GM12872 (cell line): Measurements from ENCODE around the gene NAGA.

Experiments
- TF ChIP-seq, protein P1 (sequence below): IDR thresholded peaks from 3 replicates; pipeline ENCODE4 v1.5.1; 2011; ENCODE audit warnings: low read depth, mild to moderate bottlenecking, low read length, moderate library complexity; ENCODE audit not compliant: insufficient read depth

The NAGA gene

DNA sequence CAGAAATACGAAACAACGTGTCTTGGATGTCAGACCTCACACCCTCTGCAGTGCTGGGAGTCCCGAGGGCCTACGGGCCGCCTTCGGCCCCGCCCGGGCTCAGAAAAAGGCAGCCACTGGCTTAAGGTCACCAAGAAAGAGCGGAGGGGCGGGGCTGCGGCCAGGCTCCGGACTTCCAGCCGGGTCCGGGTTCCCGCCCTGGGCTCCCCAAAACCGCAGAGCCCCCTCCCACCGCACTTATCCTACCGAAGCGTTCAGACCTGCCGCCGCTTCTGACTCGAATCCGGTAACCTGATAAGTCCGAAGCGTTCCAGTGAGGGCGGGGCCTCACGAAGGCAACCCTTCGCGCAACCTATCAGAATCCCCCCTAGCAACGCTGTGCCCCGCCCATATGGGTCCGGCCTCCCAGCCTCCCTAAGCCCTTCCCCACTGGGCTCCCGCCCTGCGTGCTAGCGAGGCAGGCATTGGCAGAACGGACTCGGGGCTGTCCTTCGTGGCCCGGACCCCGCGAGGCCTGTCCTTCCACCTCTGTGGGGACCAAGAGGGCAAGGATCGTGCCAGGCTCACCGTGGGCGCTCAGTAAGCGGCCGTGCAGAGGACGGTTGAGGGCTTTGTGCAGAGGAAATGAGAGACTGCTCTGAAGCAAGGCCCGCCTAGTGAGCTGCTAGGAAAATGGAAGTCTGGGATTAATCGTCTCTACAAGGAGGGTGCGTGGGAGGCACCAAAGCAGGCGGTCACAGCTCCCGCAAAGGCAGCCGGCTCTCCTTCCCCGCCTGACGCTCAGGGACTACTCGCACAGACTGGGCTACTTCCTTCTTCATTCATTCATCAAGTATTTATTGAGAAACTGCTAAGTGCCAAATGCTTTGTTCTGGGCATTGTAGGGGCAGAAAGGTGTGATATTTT lies at the start of gene NAGA:
Gene NAGA, minus strand, starts transcription at position 296 of the 906 bp plus-strand sequence. CDS start 515 bp downstream, outside the sequence.
- TF ChIP-seq, protein P1, sequence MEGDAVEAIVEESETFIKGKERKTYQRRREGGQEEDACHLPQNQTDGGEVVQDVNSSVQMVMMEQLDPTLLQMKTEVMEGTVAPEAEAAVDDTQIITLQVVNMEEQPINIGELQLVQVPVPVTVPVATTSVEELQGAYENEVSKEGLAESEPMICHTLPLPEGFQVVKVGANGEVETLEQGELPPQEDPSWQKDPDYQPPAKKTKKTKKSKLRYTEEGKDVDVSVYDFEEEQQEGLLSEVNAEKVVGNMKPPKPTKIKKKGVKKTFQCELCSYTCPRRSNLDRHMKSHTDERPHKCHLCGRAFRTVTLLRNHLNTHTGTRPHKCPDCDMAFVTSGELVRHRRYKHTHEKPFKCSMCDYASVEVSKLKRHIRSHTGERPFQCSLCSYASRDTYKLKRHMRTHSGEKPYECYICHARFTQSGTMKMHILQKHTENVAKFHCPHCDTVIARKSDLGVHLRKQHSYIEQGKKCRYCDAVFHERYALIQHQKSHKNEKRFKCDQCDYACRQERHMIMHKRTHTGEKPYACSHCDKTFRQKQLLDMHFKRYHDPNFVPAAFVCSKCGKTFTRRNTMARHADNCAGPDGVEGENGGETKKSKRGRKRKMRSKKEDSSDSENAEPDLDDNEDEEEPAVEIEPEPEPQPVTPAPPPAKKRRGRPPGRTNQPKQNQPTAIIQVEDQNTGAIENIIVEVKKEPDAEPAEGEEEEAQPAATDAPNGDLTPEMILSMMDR, result no peak

DNA sequence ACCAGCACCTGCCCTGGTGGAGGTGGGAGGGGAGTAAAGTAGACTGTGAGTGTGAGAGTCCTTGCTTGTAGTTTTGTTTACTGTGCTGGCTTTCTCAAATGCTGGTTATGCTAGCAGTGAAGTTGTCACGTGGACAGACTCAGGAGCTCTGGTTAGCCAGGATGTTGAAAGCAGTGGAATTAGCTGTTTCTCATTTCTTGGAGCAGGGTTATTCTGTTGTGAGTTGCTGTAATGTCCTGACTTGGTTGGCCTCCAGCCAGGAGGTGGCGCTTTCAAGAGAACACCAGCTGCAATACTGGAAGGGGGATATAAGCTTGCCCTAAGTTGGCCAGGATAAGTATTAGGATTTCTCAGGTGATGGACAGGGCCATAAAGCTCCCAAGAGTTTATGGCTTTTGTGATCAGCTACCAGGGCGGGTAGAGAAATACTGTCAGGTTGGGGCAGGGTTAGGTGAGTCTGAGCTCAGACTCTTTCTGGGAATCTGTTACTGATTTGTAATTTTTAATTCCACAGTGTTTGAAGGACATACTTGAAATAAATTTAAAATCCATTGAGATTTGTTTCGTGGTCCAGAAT lies 46.3 kb upstream of the NAGA start:
- TF ChIP-seq, protein P1, result no peak

DNA sequence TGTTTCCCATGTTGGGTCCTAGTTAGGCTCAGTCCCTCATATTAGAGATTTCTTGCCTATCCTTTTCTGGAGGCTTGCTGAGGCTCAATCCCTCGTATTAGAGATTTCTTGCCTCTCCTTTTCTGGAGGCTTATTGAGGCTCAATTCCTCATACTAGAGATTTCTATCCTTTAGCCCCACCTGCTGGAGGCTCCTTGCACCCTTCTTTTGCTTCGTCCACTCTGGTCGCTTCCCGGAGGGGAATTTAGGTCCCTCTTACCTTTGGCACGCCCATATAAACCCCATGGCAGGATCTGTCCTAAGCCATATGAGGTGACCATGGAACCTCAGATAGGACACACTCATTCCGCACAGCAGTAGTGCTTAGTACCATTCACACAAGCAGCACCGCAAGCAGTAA lies 44.1 kb upstream of the NAGA start:
- TF ChIP-seq, protein P1, result no peak

DNA sequence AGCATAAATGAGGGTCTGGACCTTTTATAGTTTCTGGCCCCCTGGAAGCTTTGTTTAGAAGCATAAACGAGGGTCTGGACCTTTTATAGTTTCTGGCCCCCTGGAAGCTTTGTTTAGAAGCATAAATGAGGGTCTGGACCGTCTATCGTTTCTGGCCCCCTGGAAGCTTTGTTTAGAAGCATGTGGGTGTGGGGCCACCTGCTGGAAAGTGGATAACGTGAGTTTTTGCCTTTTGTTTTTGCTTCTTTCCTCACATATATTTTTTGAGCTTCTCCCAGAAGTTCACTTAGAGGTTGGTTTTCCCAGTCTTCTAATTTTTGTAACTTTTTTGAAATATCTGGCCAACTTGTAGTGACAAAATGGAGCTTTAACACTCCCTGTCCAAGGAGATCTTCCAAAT lies 42.2 kb upstream of the NAGA start:
- TF ChIP-seq, protein P1, result peak; percentile 25; the same call in 1 of the 3 replicates

DNA sequence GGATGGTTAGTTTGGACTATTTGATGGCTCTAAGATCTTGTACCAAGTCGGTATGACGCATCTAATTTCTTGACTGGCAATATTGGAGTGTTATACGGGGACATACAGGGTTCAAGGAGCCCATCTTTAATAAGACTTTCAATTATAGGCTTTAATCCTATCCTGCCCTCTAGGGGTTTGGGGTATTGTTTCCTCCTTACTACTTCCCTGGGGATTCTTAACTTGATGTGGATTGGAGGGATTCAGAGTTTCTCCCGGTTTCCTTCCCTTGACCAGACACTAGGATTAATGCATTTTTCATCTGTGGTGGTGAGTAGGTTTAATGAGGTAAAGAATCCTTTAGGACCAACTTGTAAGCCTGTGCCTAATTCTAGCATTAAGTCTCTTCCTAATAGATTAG lies 41.2 kb upstream of the NAGA start:
- TF ChIP-seq, protein P1, result no peak

DNA sequence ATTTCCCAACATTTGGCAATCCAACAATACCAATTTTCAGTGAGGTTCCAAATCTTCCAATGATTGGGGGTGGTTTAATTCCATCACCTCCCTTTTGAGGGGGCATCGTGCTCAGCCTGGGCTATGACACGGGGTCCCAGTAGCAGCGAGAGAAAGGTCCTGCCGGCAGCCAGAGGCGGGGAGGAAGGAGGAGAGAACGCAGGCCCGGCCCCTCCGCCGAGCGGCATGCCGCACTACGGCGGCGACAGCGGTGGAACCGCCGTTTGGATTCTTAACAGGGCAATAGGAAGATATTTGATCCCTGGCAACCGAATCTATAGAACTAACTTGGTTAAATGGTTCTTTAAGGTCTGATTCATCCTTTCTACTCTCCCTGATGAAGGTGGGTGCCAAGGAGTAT lies 38.2 kb upstream of the NAGA start:
- TF ChIP-seq, protein P1, result no peak

DNA sequence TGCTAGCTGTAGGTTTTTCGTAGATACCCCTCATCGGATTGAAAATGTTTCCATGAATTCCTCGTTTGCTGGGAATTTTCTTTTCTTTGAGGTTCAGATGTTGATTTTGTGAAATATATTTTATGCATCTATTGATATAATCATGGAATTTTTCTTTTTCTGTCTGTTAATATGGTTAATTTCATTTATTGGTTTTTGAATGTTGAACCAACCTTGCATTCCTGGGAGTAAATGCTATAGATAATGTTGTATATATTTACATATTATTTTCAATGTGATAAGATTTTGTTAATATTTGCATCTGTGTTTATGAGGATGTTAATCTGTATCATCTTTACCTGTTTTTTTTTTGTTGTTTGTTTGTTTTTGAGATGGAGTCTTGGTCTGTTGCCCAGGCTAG lies 30.6 kb upstream of the NAGA start:
- TF ChIP-seq, protein P1, result no peak
